ENCODE measurements around the gene C1orf105.

C1orf105 gene

GRCh38 chr1:172394811-172395210, 25.7 kb upstream of the C1orf105 start:
- no peak overlapping the region for H3K4me3 ChIP-seq (replicated peaks; ENCODE audit: low read depth, low read length)
- TF ChIP-seq CTCF (IDR thresholded peaks at IDR 0.05; ENCODE audit: low read length, missing control alignments) = no peak
- no peak for DNase-seq (ENCODE audit: low read depth)

- no peak overlapping the region for H3K4me3 ChIP-seq (replicated peaks; ENCODE audit: low read depth, low read length)
- no peak for TF ChIP-seq CTCF (IDR thresholded peaks at IDR 0.05; ENCODE audit: low read length, missing control alignments)
- DNase-seq (ENCODE audit: low read depth) = no peak
These were observed 24.9 kb upstream of the C1orf105 start for GRCh38 chr1:172395576-172395975.

GRCh38 chr1:172397221-172397620, 23.3 kb upstream of the C1orf105 start:
- TF ChIP-seq CTCF (IDR thresholded peaks at IDR 0.05; ENCODE audit: low read length, missing control alignments) = no peak
- peak; percentile 72 for DNase-seq (ENCODE audit: low read depth)

GRCh38 chr1:172397633-172398032, 22.9 kb upstream of the C1orf105 start:
- no peak for TF ChIP-seq CTCF (IDR thresholded peaks at IDR 0.05; ENCODE audit: low read length, missing control alignments)
- H3K4me3 ChIP-seq (replicated peaks; ENCODE audit: low read depth, low read length) = no peak overlapping the region
- no peak for DNase-seq (ENCODE audit: low read depth)

More at GRCh38 chr1:172397221-172397620, 23.3 kb upstream of the C1orf105 start:
- no peak overlapping the region for H3K4me3 ChIP-seq (replicated peaks; ENCODE audit: low read depth, low read length)

GRCh38 chr1:172398193-172398592, 22.3 kb upstream of the C1orf105 start:
- no peak for TF ChIP-seq CTCF (IDR thresholded peaks at IDR 0.05; ENCODE audit: low read length, missing control alignments)
- H3K4me3 ChIP-seq (replicated peaks; ENCODE audit: low read depth, low read length) = no peak overlapping the region
- peak; percentile 46 for DNase-seq (ENCODE audit: low read depth)

DNA sequence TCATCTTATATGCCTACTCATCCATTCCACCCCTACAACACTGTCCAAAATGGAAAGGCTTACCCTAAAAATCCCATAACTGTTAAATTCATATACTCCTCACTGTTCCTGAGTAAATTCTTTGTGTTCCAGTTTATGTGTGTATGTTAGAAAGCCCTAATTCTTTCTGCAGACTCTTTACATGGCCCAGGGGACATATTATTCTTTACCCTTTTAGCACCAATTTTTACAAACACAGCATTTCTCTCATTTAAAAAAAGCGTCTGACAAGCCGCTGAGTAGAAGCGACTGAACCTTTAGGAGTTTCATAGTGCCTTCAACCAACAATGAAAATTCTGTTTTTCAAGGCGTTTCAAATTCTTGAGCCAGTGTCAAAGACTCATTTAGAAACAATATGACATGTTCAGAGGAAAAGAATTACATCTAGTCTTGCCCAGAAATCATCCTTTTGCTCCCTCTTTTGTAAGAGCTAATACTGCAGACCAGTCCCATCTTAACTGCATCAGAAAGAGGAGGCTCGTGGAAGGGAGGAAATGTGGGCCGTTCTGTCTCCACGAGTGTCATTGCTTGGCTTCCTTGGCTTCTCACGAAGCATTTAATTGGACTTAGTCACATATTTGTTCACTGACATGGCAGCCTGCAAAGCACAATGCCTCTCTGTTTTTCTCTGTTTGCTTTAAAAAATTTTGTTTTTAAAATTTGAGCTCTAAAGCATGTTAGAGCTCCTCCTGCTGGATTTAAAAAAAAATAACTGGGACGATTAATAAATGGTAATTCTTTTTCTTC, 21.3 kb upstream of the C1orf105 start:
- no peak overlapping the region for H3K4me3 ChIP-seq (replicated peaks; ENCODE audit: low read depth, low read length)
- DNase-seq (ENCODE audit: low read depth) = peak; percentile 97
- TF ChIP-seq CTCF (IDR thresholded peaks at IDR 0.05; ENCODE audit: low read length, missing control alignments) = peak; percentile 35
